GM12873 (cell line): ENCODE results near the gene DIAPH3.

Source experiments
- CTCF ChIP-seq: IDR thresholded peaks from 2 replicates; pipeline ENCODE4 v1.5.1; 2012; ENCODE audit warnings: low read depth, mild to moderate bottlenecking, moderate library complexity, low read length, control low read depth; ENCODE audit not compliant: insufficient read depth; ENCODE audit errors: missing control alignments

Gene DIAPH3

GRCh38 chr13:60090574-60090973, 73.2 kb downstream of the DIAPH3 start:
- no peak for TF ChIP-seq CTCF

- TF ChIP-seq CTCF = no peak
These were observed 82.9 kb downstream of the DIAPH3 start for GRCh38 chr13:60080850-60081249.

- TF ChIP-seq CTCF = no peak
These were observed 85.5 kb downstream of the DIAPH3 start for GRCh38 chr13:60078226-60078625.

- no peak for TF ChIP-seq CTCF
These were observed 87.9 kb downstream of the DIAPH3 start for GRCh38 chr13:60075850-60076249.

- TF ChIP-seq CTCF = no peak
These were observed 89.3 kb downstream of the DIAPH3 start for GRCh38 chr13:60074397-60074796.

GRCh38 chr13:60066226-60066625, 97.5 kb downstream of the DIAPH3 start:
- no peak for TF ChIP-seq CTCF

- TF ChIP-seq CTCF = no peak
These were observed 101.2 kb downstream of the DIAPH3 start for GRCh38 chr13:60062502-60062901.
